H9 (cell line): Measurements from ENCODE around the gene SBK2. TPM values are rescaled to one million over a fixed set of nuclear protein-coding genes. Genes with fewer than 3 reads are reported as not detected.

ENCODE experiments used
- DNase-seq: peaks from one replicate; pipeline ENCODE4 v3.0.0-alpha.2; 2017
- H2AFZ ChIP-seq: one replicate; pipeline ENCODE4 v1.6.1; 2013; ENCODE audit warnings: mild to moderate bottlenecking, low read length, control low read depth, moderate library complexity
- H2AK5ac ChIP-seq: 2 replicates; pipeline ENCODE4 v1.6.1; 2013; ENCODE audit warnings: low read length, control low read depth, mixed read lengths; ENCODE audit not compliant: insufficient read length
- H2BK120ac ChIP-seq: one replicate; pipeline ENCODE4 v1.6.1; 2013; ENCODE audit warnings: low read depth, mild to moderate bottlenecking, low read length, control low read depth, inconsistent platforms; ENCODE audit not compliant: poor library complexity, severe bottlenecking
- H2BK12ac ChIP-seq: 2 replicates; pipeline ENCODE4 v1.6.1; 2013; ENCODE audit warnings: low read length, control low read depth, mixed read lengths, low read depth; ENCODE audit not compliant: insufficient read length
- H2BK15ac ChIP-seq: 2 replicates; pipeline ENCODE4 v1.6.1; 2013; ENCODE audit warnings: low read depth, low read length, control low read depth
- H2BK20ac ChIP-seq: one replicate; pipeline ENCODE4 v1.6.1; 2013; ENCODE audit warnings: low read depth, mild to moderate bottlenecking, low read length, control low read depth, inconsistent platforms; ENCODE audit not compliant: poor library complexity, severe bottlenecking
- H2BK5ac ChIP-seq: 2 replicates; pipeline ENCODE4 v1.6.1; 2013; ENCODE audit warnings: low read length, control low read depth, mixed read lengths; ENCODE audit not compliant: insufficient read length
- H3K14ac ChIP-seq: 2 replicates; pipeline ENCODE4 v1.6.1; 2013; ENCODE audit warnings: low read length, control low read depth; ENCODE audit not compliant: insufficient read depth
- H3K18ac ChIP-seq: 2 replicates; pipeline ENCODE4 v1.6.1; 2013; ENCODE audit warnings: low read depth, mild to moderate bottlenecking, mixed read lengths, low read length, control low read depth; ENCODE audit not compliant: insufficient read length
- H3K23ac ChIP-seq: 2 replicates; pipeline ENCODE4 v1.6.1; 2013; ENCODE audit warnings: low read length, control low read depth, mixed read lengths, low read depth; ENCODE audit not compliant: insufficient read length
- H3K23me2 ChIP-seq: 2 replicates; pipeline ENCODE4 v1.6.1; 2013; ENCODE audit warnings: low read depth, mild to moderate bottlenecking, mixed read lengths, low read length, control low read depth; ENCODE audit not compliant: insufficient read length, poor library complexity, severe bottlenecking
- H3K27ac ChIP-seq: 2 replicates; pipeline ENCODE4 v1.5.1; 2013; ENCODE audit warnings: low read length, control low read depth, mixed read lengths, low read depth; ENCODE audit not compliant: insufficient read length
- H3K27me3 ChIP-seq: 2 replicates; pipeline ENCODE4 v1.6.1; 2013; ENCODE audit warnings: low read length, control low read depth, inconsistent platforms; ENCODE audit not compliant: insufficient read depth
- H3K4ac ChIP-seq: 2 replicates; pipeline ENCODE4 v1.6.1; 2013; ENCODE audit warnings: low read depth, mild to moderate bottlenecking, control low read depth, inconsistent platforms, low read length, moderate library complexity
- H3K4me1 ChIP-seq: 2 replicates; pipeline ENCODE4 v1.6.1; 2013; ENCODE audit warnings: low read length, control low read depth, inconsistent platforms; ENCODE audit not compliant: insufficient read depth
- H3K4me2 ChIP-seq: 2 replicates; pipeline ENCODE4 v1.6.1; 2013; ENCODE audit warnings: low read length, control low read depth, mixed read lengths; ENCODE audit not compliant: insufficient read length, insufficient read depth
- H3K56ac ChIP-seq: 2 replicates; pipeline ENCODE4 v1.6.1; 2013; ENCODE audit warnings: low read depth, mild to moderate bottlenecking, mixed read lengths, low read length, control low read depth; ENCODE audit not compliant: insufficient read length
- H3K79me1 ChIP-seq: 2 replicates; pipeline ENCODE4 v1.6.1; 2013; ENCODE audit warnings: low read depth, mild to moderate bottlenecking, moderate library complexity, low read length, control low read depth, inconsistent platforms; ENCODE audit not compliant: insufficient read depth, poor library complexity, severe bottlenecking
- H3K79me2 ChIP-seq: 2 replicates; pipeline ENCODE4 v1.6.1; 2013; ENCODE audit warnings: low read length, control low read depth, inconsistent platforms; ENCODE audit not compliant: insufficient read depth
- H3K9ac ChIP-seq: 2 replicates; pipeline ENCODE4 v1.6.1; 2013; ENCODE audit warnings: low read length, control low read depth, mixed read lengths; ENCODE audit not compliant: insufficient read length; ENCODE audit errors: extremely low read depth
- H3K9me3 ChIP-seq: one replicate; pipeline ENCODE4 v1.6.1; 2013; ENCODE audit warnings: low read depth, low read length, inconsistent platforms; ENCODE audit not compliant: control insufficient read depth
- H3T11ph ChIP-seq: one replicate; pipeline ENCODE4 v1.6.1; 2013; ENCODE audit warnings: mild to moderate bottlenecking, low read length, control low read depth, inconsistent platforms
- H4K20me1 ChIP-seq: one replicate; pipeline ENCODE4 v1.6.1; 2013; ENCODE audit not compliant: control insufficient read depth, insufficient read length, insufficient read depth
- H4K5ac ChIP-seq: 2 replicates; pipeline ENCODE4 v1.6.1; 2013; ENCODE audit warnings: low read depth, mild to moderate bottlenecking, mixed read lengths, low read length, control low read depth; ENCODE audit not compliant: insufficient read length
- H4K8ac ChIP-seq: replicated peaks from 2 replicates; pipeline ENCODE4 v1.6.1; 2013; ENCODE audit warnings: low read length, control low read depth, mixed read lengths, low read depth; ENCODE audit not compliant: insufficient read length
- H4K91ac ChIP-seq: 2 replicates; pipeline ENCODE4 v1.6.1; 2013; ENCODE audit warnings: low read depth, mild to moderate bottlenecking, moderate library complexity, mixed read lengths, low read length, control low read depth; ENCODE audit not compliant: insufficient read length
- H3K27ac Mint-ChIP-seq, 3 experiments: 2 replicates in 2 of 3; 3 replicates in 1 of 3; pipeline ENCODE4 v1.8.0; 2020 to 2021; ENCODE audit warnings: mixed read lengths in 3 of 3, mild to moderate bottlenecking in 1 of 3, moderate library complexity in 1 of 3
- H3K27me3 Mint-ChIP-seq: 2 replicates; pipeline ENCODE4 v1.8.0; 2021; ENCODE audit warnings: low read depth, mild to moderate bottlenecking, moderate library complexity, mixed read lengths
- H3K36me3 Mint-ChIP-seq, 3 experiments: 2 replicates in 2 of 3; 3 replicates in 1 of 3; pipeline ENCODE4 v1.8.0; 2020 to 2021; ENCODE audit warnings: low read depth in 3 of 3, mixed read lengths in 3 of 3; ENCODE audit not compliant: insufficient read depth in 1 of 3
- H3K4me1 Mint-ChIP-seq, 2 experiments: 2 replicates each; pipeline ENCODE4 v1.8.0; 2020; ENCODE audit warnings: mixed read lengths in 2 of 2
- H3K4me3 Mint-ChIP-seq, 2 experiments: 2 replicates in 1 of 2; 3 replicates in 1 of 2; pipeline ENCODE4 v1.8.0; 2020 to 2021; ENCODE audit warnings: mild to moderate bottlenecking in 2 of 2, mixed read lengths in 2 of 2, moderate library complexity in 1 of 2
- H3K9me3 Mint-ChIP-seq, 2 experiments: 2 replicates in 1 of 2; 3 replicates in 1 of 2; pipeline ENCODE4 v1.8.0; 2020; ENCODE audit warnings: mild to moderate bottlenecking in 2 of 2, mixed read lengths in 2 of 2, moderate library complexity in 1 of 2
- WGBS: extraction: QIAGEN DNeasy Blood & Tissue Kit; methylation state at CpG from one replicate; pipeline ENCODE4 v1.1.7; 2013; ENCODE audit warnings: missing lambda C conversion rate, low lambda C conversion rate, mixed read lengths; ENCODE audit not compliant: insufficient read length; ENCODE audit errors: extremely low coverage; 5-methylcytosine and 5-hydroxymethylcytosine counted together
- total RNA-seq: library from RNA; stranded (reverse); gene quantifications from 2 replicates; pipeline ENCODE4 v1.2.1, GENCODE V29; 2021
- TF ChIP-seq, protein P1 (sequence below): fragments of 200-600 bp; sonication (generic); conservative IDR thresholded peaks from 3 replicates; pipeline ENCODE4 v1.8.0; 2021; ENCODE audit warnings: antibody characterized with exemption, mild to moderate bottlenecking

SBK2 gene
- total RNA-seq, 1 experiment from 2014 or later: 2.8 TPM

DNA sequence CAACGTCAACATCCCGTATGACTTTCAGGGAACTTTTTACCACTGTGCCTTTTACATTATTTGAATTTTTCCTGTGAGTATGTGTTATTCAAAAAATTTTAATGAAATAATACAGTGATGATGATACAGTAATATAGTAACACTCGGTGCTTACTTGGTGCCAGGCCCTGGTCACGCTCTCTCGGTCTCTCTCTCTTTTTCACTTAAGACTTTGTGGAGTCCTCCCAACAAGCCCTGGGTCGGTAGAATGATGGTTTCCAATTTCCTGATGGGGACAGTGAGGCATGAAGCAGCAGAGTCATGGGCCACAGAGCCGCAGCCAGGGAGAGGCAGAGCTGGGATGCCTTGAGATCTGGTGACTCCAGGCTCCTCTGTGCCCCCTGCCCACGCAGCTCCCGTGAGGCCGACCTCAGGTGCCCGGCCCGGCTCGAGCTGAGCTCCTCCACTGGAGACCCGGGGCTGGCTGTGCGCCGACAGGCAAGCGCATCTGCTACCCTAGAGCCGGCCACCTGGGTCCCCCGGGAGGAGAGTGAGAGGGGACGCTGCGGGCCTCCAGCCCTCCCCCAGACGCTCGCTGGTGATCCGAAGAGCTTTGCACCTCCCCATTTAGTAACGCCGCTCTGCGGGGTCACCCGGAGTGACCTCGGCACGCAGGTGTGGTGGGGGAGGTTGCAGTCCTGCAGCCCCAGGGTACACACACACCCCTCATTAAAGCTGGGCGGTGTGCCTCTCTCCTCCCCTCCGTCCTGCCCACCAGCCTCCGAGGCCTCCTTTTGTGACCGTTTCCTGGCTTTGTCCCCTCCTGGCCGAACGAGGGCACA is 12.8 kb upstream of the SBK2 start:
- Histone ChIP-seq H3K56ac (no peak overlapping the region), H3K14ac (peak overlapping the region; percentile 93; the same call in 1 of the 2 replicates), H2BK12ac (peak overlapping the region; percentile 51), H3K27me3 (no peaks in the 10 kb centered on the region), H2AK5ac (no peak overlapping the region), H3K23ac (no peak overlapping the region), H2AFZ (peak overlapping the region; percentile 14), H4K20me1 (no peaks in the 10 kb centered on the region), H3K79me1 (no peaks in the 10 kb centered on the region), H4K8ac (no peak overlapping the region), H2BK5ac (no peak overlapping the region), H3K9ac (peak overlapping the region; percentile 54), H2BK120ac (no peak overlapping the region), H3K18ac (peak overlapping the region; percentile 92), H4K91ac (no peak overlapping the region), H3K27ac (no peak overlapping the region), H3T11ph (no peak overlapping the region), H4K5ac (no peak overlapping the region), H2BK15ac (no peak overlapping the region), H3K9me3 (no peaks in the 10 kb centered on the region), H3K4me1 (peaks cover 8% of the 10 kb centered on the region; the same call in 1 of the 2 replicates), H2BK20ac (no peak overlapping the region), H3K4me2 (peak overlapping the region; percentile 41), H3K23me2 (peaks cover 7% of the 10 kb centered on the region), H3K4ac (no peak overlapping the region; the same call in 1 of the 2 replicates), H3K79me2 (no peaks in the 10 kb centered on the region)
- H3K27ac Mint-ChIP-seq: peak overlapping the region in 2 of 3 experiments; percentile 44 to 80; a peak in 4 of 7 replicates
- TF ChIP-seq, protein P1, sequence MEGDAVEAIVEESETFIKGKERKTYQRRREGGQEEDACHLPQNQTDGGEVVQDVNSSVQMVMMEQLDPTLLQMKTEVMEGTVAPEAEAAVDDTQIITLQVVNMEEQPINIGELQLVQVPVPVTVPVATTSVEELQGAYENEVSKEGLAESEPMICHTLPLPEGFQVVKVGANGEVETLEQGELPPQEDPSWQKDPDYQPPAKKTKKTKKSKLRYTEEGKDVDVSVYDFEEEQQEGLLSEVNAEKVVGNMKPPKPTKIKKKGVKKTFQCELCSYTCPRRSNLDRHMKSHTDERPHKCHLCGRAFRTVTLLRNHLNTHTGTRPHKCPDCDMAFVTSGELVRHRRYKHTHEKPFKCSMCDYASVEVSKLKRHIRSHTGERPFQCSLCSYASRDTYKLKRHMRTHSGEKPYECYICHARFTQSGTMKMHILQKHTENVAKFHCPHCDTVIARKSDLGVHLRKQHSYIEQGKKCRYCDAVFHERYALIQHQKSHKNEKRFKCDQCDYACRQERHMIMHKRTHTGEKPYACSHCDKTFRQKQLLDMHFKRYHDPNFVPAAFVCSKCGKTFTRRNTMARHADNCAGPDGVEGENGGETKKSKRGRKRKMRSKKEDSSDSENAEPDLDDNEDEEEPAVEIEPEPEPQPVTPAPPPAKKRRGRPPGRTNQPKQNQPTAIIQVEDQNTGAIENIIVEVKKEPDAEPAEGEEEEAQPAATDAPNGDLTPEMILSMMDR: peak; percentile 18; the same call in 1 of the 3 replicates
- H3K36me3 Mint-ChIP-seq: no peaks in the 10 kb centered on the region
- peak overlapping the region; percentile 63 to 82 for H3K4me3 Mint-ChIP-seq
- H3K4me1 Mint-ChIP-seq: peaks cover 42 to 69% of the 10 kb centered on the region in 2 experiments
- no peaks in the 10 kb centered on the region; a peak in 1 of 5 replicates for H3K9me3 Mint-ChIP-seq
- peaks cover 4% of the 10 kb centered on the region for H3K27me3 Mint-ChIP-seq
- no CpG with 5 or more reads among the region's 36 CpGs for WGBS
- DNase-seq: peak; percentile 67
